Measurements from ENCODE around the gene SDHA. TPM values are rescaled to one million over a fixed set of nuclear protein-coding genes. Genes with fewer than 3 reads are reported as not detected.
"Not testable (repeated sequence)": the region's sequence is repeated elsewhere in the genome, so short reads cannot be mapped to it uniquely, and the experiment has no call there.

SDHA gene
- 10 to 100 TPM; 59.6 to 70.5 TPM for total RNA-seq

DNA sequence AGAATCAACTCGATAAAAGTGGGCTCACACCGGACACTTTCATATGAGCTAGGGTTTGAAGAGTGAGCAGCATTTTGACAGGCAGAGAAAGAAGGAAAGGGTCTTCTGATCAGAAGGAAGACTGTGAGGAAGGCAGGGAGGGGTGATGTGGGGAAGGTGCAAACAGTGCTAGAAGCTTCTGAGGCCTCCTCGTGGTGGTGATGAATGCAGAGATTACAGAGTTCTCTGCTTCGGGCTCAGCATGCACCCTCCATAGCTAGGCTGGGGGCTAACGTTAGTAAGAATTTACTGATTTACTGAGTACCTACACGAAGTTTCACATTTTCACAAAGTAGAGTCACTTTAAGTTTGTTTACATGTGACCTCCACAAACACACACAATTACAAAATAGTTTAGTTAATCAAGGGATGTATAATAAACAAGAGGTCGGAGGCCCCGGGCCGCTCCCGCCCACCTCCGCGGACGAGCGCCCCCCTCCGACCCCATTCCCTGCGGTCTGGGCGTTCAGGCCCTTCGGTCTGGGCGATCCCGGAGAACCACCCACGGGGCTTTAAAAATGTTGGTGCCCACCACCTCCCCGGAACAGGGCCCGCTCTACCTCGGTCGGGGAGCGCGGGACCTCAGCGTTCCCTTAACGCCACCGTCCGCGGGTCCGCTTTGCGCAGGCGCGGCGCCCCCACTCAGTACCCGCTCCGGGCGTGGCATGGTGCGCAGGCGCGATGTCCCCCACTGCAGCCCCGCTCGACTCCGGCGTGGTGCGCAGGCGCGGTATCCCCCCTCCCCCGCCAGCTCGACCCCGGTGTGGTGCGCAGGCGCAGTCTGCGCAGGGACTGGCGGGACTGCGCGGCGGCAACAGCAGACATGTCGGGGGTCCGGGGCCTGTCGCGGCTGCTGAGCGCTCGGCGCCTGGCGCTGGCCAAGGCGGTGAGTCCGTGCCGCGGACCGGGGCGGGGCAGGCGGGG, at the start of gene SDHA, which contains the start of gene CCDC127:
TSS of gene SDHA (plus strand) at position 827 of the 963 bp plus-strand sequence. CDS start at position 863, 36 bp downstream.
TSS of gene CCDC127 (minus strand) at position 660 of the 963 bp plus-strand sequence. CDS start 1,304 bp downstream, outside the sequence.
- TF ChIP-seq, protein P1, sequence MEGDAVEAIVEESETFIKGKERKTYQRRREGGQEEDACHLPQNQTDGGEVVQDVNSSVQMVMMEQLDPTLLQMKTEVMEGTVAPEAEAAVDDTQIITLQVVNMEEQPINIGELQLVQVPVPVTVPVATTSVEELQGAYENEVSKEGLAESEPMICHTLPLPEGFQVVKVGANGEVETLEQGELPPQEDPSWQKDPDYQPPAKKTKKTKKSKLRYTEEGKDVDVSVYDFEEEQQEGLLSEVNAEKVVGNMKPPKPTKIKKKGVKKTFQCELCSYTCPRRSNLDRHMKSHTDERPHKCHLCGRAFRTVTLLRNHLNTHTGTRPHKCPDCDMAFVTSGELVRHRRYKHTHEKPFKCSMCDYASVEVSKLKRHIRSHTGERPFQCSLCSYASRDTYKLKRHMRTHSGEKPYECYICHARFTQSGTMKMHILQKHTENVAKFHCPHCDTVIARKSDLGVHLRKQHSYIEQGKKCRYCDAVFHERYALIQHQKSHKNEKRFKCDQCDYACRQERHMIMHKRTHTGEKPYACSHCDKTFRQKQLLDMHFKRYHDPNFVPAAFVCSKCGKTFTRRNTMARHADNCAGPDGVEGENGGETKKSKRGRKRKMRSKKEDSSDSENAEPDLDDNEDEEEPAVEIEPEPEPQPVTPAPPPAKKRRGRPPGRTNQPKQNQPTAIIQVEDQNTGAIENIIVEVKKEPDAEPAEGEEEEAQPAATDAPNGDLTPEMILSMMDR (IDR thresholded peaks at IDR 0.05) = peak; percentile 22
- peak; percentile 94 for ATAC-seq (ENCODE audit: insufficient number of reproducible peaks, low FRiP score, low read depth)
- Histone ChIP-seq H3K4me1 (ENCODE audit: control insufficient read depth in 1 of 2, low read depth in 2 of 2) (peaks cover 3 to 35% of the 10 kb centered on the region in 2 donors), H3K27ac (peak within 1 kb of the TSS; percentile 75 to 86), H3K4me3 (peak within 1 kb of the TSS; percentile 99)
- not testable (repeated sequence) for H3K36me3 ChIP-seq; H3K9me3 ChIP-seq; H3K27me3 ChIP-seq (replicated peaks; ENCODE audit: insufficient read depth)
- peak; percentile 84 for DNase-seq (ENCODE audit: low spot score)

DNA sequence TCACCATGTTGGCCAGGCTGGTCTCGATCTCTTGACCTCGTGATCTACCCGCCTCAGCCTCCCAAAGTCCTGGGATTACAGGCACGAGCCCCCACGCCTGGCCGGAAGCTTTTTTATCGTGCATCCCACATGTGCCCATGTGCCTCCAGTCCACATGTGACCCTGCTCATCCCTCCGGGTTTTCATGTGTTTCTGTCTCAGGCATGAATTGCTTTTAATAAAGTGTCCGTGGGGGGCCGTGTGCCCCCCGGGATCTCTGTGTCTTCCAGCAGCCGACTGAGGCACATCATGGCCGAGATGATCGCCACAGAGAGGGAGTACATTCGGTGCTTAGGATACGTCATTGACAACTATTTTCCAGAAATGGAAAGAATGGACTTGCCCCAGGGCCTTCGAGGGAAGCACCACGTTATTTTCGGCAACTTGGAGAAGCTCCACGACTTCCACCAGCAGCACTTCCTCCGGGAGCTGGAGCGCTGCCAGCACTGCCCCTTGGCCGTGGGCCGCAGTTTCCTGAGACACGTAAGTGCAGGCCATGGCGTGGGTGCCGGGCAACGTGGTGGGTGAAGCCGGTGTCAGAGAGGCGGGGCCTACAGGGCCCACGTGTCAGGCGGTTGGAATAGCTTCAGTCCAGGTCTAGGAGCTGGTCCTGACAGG, 48.9 kb upstream of the SDHA start:
- TF ChIP-seq, protein P1 (IDR thresholded peaks at IDR 0.05) = no peak
- Histone ChIP-seq H3K27me3 (replicated peaks; ENCODE audit: insufficient read depth) (no peaks in the 10 kb centered on the region), H3K27ac (no peak overlapping the region), H3K4me3 (no peak overlapping the region), H3K36me3 (no peaks in the 10 kb centered on the region), H3K4me1 (ENCODE audit: control insufficient read depth in 1 of 2, low read depth in 2 of 2) (no peaks in the 10 kb centered on the region), H3K9me3 (no peaks in the 10 kb centered on the region)
- DNase-seq (ENCODE audit: low spot score) (no peak), ATAC-seq (ENCODE audit: insufficient number of reproducible peaks, low FRiP score, low read depth) (no peak)

DNA sequence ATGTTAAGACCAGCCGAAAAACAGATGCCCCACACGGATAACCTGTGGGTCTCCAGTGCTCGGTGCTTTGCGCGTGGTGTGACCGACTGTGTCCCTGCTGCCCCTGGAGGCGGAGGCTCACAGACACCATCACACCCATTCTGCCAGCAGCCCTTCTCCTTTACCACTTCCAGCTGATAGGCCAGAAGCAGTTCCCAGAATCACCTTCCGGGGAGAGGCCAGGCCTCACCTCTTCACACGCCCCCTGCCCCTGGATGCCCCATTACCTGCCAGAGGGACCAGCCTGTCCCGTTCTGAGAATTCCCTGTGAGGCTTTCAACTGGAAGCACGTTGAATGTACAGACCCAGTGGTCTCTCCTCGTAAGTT, 48.4 kb upstream of the SDHA start:
- no peak for ATAC-seq (ENCODE audit: insufficient number of reproducible peaks, low FRiP score, low read depth)
- H3K36me3 ChIP-seq = no peaks in the 10 kb centered on the region
- H3K27ac ChIP-seq = no peak overlapping the region
- DNase-seq (ENCODE audit: low spot score) = no peak
- H3K4me1 ChIP-seq (ENCODE audit: control insufficient read depth in 1 of 2, low read depth in 2 of 2) = no peaks in the 10 kb centered on the region
- H3K9me3 ChIP-seq = no peaks in the 10 kb centered on the region
- TF ChIP-seq, protein P1 (IDR thresholded peaks at IDR 0.05) = no peak
- H3K27me3 ChIP-seq (replicated peaks; ENCODE audit: insufficient read depth) = no peaks in the 10 kb centered on the region
- H3K4me3 ChIP-seq = no peak overlapping the region

DNA sequence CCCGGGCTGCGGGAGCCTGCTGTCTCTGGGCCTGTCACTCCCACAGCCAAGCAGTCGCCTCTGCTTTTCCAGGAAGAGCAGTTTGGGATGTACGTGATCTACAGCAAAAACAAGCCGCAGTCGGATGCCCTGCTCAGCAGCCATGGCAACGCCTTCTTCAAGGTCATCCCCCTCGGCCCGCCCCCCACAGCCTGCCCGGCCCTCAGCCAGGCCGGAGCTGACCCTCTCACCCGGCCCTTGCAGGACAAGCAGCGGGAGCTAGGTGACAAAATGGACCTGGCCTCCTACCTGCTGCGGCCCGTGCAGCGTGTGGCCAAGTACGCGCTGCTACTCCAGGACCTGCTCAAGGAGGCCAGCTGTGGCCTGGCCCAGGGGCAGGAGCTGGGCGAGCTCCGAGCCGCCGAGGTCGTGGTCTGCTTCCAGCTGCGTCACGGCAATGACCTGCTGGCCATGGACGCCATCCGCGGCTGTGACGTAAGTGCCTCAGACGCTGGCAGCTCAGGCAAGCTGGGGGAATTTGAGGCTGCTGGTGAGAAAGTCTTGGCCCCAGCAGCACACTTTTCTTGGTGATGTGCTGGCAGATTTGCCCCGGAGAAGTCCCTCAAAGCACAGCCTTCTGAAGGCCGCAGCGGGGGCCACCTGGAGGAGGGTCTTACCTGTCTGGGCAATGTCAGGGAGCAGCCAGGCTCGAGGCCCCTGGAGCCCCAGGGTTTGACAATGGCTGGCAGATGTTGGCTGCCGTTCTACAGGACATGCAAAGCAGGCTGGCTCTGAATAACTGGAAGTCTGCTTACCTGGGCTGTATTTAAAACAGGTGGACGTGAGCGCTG, 46.9 kb upstream of the SDHA start:
- no peak for DNase-seq (ENCODE audit: low spot score)
- H3K27ac ChIP-seq = no peak overlapping the region
- no peaks in the 10 kb centered on the region for H3K4me1 ChIP-seq (ENCODE audit: control insufficient read depth in 1 of 2, low read depth in 2 of 2)
- TF ChIP-seq, protein P1 (IDR thresholded peaks at IDR 0.05) = no peak
- H3K27me3 ChIP-seq (replicated peaks; ENCODE audit: insufficient read depth) = no peaks in the 10 kb centered on the region
- no peak for ATAC-seq (ENCODE audit: insufficient number of reproducible peaks, low FRiP score, low read depth)
- no peaks in the 10 kb centered on the region for H3K9me3 ChIP-seq
- H3K36me3 ChIP-seq = no peaks in the 10 kb centered on the region
- H3K4me3 ChIP-seq = no peak overlapping the region

All from thoracic aorta (tissue), 2 donors.